HCEC 1CT (cell line): Measurements from ENCODE around the gene DLGAP1.

Source experiments
- DNase-seq: peaks from one replicate; pipeline ENCODE4 v3.0.0-alpha.2; 2017

The DLGAP1 gene

GRCh38 chr18:3803350-3803749 lies 651.8 kb downstream of the DLGAP1 start:
- DNase-seq = no peak

- DNase-seq = no peak
Measured at GRCh38 chr18:3799515-3799914, 655.6 kb downstream of the DLGAP1 start.

GRCh38 chr18:3798032-3798431 lies 657.1 kb downstream of the DLGAP1 start:
- no peak for DNase-seq

DNA sequence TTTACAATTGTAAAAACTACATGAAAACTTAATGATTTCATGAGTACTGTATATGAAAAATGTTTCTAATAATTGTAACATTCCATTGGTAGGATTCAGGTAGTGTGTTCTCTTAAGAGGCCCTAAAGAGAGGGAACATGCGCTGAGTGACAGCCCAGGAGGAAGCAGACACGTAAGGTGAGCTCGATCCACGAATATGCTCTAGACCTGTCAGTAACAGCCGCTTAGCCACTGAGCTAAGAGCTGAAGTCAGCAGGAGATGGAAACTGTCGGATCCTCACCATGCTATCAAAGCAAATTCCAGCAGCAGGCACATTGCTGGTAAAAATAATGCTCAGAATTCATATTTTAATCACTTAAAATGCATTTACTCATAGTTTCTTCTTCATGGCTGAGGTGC lies 658.7 kb downstream of the DLGAP1 start:
- no peak for DNase-seq

DNA sequence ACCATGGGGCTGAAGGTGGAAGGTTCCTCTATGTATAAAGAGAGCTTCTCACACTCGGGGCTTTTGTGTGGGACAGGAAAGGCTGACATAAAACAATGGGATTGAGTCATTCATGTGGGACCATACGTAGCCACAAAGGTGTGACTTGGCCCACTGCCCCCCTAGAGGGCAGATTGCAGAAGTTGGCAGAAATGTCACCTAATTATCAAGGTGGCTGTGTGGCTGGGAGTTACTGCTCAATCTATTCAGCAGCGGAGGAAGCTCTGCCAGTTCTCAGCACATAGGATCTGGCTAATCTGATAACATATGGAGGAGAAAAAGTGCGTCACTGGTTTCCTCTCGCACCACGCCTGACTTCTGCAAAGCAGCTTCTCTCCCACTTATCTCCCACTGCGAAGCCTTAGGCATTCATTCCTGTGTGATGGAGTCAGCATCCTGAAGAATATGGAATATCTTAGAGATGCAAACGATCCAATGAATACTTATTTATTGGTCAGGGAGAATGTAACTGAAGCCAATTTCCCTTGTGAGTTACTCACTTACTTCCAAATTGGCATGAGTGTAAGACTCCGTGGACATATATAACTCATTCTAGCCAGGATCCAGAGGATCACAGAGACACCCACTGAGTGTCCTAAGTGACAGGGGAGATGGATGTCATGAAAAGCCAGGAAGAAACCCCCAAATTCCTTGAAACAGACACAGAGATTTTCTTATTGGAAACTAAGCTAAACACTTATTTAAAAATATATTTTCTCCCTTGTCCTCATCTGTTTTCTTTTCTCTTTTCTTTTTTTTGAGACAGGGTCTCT lies 660.4 kb downstream of the DLGAP1 start:
- DNase-seq = peak; percentile 76

GRCh38 chr18:3793545-3793944 lies 661.6 kb downstream of the DLGAP1 start:
- peak; percentile 31 for DNase-seq

GRCh38 chr18:3793111-3793510 lies 662.0 kb downstream of the DLGAP1 start:
- no peak for DNase-seq

- DNase-seq = no peak
Measured at GRCh38 chr18:3792711-3793110, 662.4 kb downstream of the DLGAP1 start.

DNA sequence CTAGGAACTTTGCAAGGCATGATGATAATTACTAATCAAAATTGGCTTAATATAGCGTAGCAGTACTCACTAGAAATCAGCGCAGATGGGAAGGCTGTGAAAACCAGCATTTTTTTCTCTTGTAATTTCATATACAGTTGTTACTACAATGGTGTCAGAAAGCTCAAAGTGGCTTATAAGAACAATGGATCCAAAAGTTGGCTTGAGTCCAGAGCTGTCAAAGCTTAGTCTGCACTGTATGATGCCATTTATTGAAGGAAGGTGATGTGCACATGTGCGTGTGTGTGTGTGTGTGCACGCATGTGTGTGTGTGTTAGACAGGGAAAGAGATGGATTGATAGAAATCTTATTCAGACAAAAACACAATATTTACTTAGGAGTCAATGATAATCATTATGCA lies 663.9 kb downstream of the DLGAP1 start:
- DNase-seq = no peak

- no peak for DNase-seq
Measured at GRCh38 chr18:3790703-3791102, 664.4 kb downstream of the DLGAP1 start.

- DNase-seq = no peak
Measured at GRCh38 chr18:3789525-3789924, 665.6 kb downstream of the DLGAP1 start.

DNA sequence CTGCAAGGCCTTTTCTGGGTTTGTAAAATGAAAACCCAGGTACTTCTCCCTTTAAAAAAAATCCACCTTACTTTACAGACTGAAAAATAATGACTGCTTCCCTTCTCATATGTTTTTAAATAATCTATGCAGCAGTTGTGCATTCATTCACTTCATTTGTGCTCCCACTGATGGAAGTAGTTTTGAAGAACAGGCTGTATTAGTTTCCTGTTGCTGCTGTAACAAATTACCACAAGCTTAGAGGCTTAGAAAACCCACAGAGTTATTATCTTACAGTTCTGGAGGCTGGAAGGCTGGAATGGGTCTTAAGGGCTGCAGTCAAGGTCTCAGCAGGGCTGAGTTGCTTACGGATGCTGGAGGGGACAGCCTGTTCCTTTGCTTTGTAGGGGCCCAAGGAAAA lies 670.2 kb downstream of the DLGAP1 start:
- DNase-seq = no peak

- DNase-seq = no peak
Measured at GRCh38 chr18:3782901-3783300, 672.2 kb downstream of the DLGAP1 start.

DNA sequence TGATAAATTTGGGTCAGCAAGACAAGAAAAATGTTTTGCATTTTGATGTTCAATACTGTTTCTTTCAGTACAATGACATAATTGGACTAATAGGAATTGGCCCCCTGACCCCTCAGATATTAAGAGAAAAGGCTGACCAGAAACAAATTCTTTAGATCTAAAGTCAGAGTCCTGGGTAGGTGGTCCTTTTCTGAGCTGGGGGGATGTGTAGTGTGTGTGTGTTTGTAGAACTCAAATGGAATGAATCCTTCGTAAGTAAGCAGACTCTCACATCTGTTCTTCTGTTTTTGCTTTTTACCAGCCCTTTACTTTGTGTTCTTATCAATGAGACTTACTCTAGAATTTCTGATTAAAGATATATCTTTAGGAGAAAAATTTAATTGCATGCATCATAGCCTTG lies 677.4 kb downstream of the DLGAP1 start:
- DNase-seq = no peak

- DNase-seq = no peak
Measured at GRCh38 chr18:3777122-3777521, 678.0 kb downstream of the DLGAP1 start.

DNA sequence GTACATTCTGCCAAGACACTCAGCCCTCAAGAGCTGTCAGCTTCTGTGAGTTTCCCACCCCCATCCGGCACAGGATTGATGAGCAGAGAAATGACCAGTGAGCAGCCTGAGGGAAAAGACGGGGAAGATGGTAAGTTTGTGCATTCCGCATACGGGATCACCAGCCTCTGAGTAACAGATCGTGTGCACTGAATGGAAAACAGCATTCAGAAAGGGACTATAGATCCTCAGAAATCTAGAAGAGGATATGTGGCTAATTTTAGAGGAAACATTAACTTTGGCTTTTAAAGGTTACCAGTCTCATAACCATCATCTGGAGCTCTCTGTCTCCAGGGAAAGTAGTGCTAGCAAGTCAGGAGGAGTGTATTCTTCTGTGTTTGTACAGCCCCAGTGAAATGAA lies 679.1 kb downstream of the DLGAP1 start:
- no peak for DNase-seq

GRCh38 chr18:3773303-3773702 lies 681.8 kb downstream of the DLGAP1 start:
- no peak for DNase-seq

DNA sequence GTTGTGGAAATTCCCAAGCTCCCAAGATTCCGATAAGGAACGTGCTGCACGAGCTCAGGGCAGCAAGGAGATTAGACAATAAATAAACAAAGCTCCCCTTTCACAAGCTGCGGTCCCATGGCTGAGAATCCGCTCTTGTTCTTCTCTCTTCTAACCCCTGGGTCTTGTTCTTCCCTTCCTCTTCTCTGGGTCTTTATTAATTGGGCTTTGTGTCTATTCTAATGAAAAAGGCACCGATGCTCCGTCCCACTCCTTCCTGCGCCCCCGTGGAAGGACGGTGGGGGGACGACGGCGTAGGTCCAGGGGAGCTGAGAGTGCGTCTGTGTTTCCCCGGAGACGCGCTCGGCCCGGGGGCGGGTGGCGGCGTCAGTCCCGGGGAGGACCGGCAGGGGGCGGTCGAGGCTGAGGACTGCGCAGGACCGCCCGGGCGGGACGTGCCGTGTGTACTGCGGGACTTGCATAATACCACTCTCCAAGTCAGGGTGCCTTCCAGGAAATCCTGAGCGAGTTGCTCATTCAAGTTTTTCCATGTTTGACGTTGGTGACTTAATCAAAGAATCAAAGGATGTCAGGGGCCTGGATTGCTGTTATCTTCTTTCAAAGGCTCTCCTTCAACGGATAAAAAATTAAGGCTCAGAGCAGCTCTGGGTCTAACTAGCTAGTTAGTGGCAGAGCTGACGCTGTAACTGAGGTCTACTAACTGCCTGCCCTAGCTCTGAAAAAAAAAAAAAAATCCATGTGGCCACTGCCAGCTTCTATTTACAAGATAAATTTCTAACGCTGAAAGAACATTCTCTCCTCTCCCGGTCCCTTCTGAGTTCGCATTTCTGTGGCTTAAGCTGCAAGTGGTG lies 683.8 kb downstream of the DLGAP1 start:
- peak; percentile 94 for DNase-seq

- DNase-seq = no peak
Measured at GRCh38 chr18:3761266-3761665, 693.8 kb downstream of the DLGAP1 start.

- no peak for DNase-seq
Measured at GRCh38 chr18:3760741-3761140, 694.4 kb downstream of the DLGAP1 start.

DNA sequence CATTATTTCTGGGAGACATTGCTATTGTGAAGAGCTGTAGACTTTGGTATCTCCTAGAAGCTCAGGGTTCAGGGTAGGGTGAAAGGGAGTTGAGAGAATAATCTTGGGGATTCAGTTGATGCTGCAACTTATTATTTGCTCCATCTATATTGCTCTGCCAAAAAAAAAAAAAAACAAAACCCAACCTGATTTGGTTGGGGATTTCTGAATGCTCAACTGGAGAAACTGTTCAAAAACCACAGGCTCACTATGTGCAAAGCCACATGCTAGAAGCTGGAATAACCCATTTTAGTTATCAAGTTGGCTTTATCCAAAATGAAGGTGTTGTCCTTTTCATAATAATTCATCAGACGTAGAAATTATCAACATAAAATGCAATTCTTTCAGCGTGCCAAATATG lies 696.0 kb downstream of the DLGAP1 start:
- no peak for DNase-seq

- peak; percentile 94 for DNase-seq
Measured at GRCh38 chr18:3758531-3758930, 696.6 kb downstream of the DLGAP1 start.

- DNase-seq = no peak
Measured at GRCh38 chr18:3757361-3757760, 697.7 kb downstream of the DLGAP1 start.

GRCh38 chr18:3753106-3753505 lies 702.0 kb downstream of the DLGAP1 start:
- DNase-seq = no peak
